CD4-positive, alpha-beta T cell (primary cell): Measurements from ENCODE around the gene RBM8A. TPM values are rescaled to one million over a fixed set of nuclear protein-coding genes. Genes with fewer than 3 reads are reported as not detected.

Experiments used
- ATAC-seq: fragments of 200-7000 bp; cut with Tn5 transposase; one replicate; pipeline ENCODE4 v1.10.0; 2022; ENCODE audit warnings: mild to moderate bottlenecking; ENCODE audit not compliant: poor library complexity
- CTCF ChIA-PET: fragments of 350-600 bp; sonication (Branson Sonifier 250); formaldehyde crosslinking; loops from one replicate; lab custom pipeline; 2021; ENCODE audit warnings: antibody characterized with exemption, inconsistent platforms; lab: Charles Lee
- POLR2A ChIA-PET: fragments of 350-600 bp; sonication (Branson Sonifier 250); formaldehyde crosslinking; loops from one replicate; lab custom pipeline; 2021; ENCODE audit warnings: antibody characterized with exemption, inconsistent platforms; lab: Charles Lee
- DNase-seq, 14 experiments: peaks; one replicate each; pipeline ENCODE4 v3.0.0-alpha.2; 2013 to 2020; ENCODE audit warnings: mixed read lengths in 2 of 14
- H3K27ac ChIP-seq, 2 donors: one replicate each; pipeline versions ENCODE4 v1.5.1 to v1.7.0; 2013; ENCODE audit warnings: low read length in 2 of 2, low read depth in 1 of 2, mild to moderate bottlenecking in 1 of 2
- H3K27me3 ChIP-seq, 2 experiments: 1 replicate in 1 of 2; 2 replicates in 1 of 2; pipeline versions ENCODE4 v1.6.1 to v1.7.0; 2013; ENCODE audit warnings: low read length in 2 of 2, control low read depth in 1 of 2, mild to moderate bottlenecking in 1 of 2, moderate library complexity in 1 of 2; ENCODE audit not compliant: insufficient read depth in 2 of 2, control insufficient read depth in 1 of 2
- H3K36me3 ChIP-seq: one replicate; pipeline ENCODE4 v1.6.1; 2013; ENCODE audit warnings: low read length, control low read depth; ENCODE audit not compliant: insufficient read depth
- H3K4me1 ChIP-seq: one replicate; pipeline ENCODE4 v1.6.1; 2013; ENCODE audit warnings: low read length, control low read depth; ENCODE audit not compliant: insufficient read depth
- H3K4me3 ChIP-seq: one replicate; pipeline ENCODE4 v1.5.1; 2013; ENCODE audit warnings: mild to moderate bottlenecking, low read length, moderate library complexity
- H3K9me3 ChIP-seq, 2 experiments: 1 replicate in 1 of 2; 2 replicates in 1 of 2; pipeline versions ENCODE4 v1.6.1 to v1.7.0; 2013; ENCODE audit warnings: low read length in 2 of 2, mild to moderate bottlenecking in 2 of 2, control low read depth in 1 of 2, moderate library complexity in 1 of 2; ENCODE audit not compliant: control insufficient read depth in 1 of 2, insufficient read depth in 1 of 2
- H3K27ac Mint-ChIP-seq: one replicate; pipeline ENCODE4 v1.8.0; 2020; ENCODE audit warnings: mixed read lengths
- H3K27me3 Mint-ChIP-seq: one replicate; pipeline ENCODE4 v1.8.0; 2021; ENCODE audit warnings: mixed read lengths
- H3K36me3 Mint-ChIP-seq: one replicate; pipeline ENCODE4 v1.8.0; 2021; ENCODE audit warnings: low read depth, mixed read lengths
- H3K4me1 Mint-ChIP-seq: one replicate; pipeline ENCODE4 v1.8.0; 2021; ENCODE audit warnings: low read depth, mixed read lengths
- H3K4me3 Mint-ChIP-seq: one replicate; pipeline ENCODE4 v1.8.0; 2020; ENCODE audit warnings: mild to moderate bottlenecking, mixed read lengths
- H3K9me3 Mint-ChIP-seq: one replicate; pipeline ENCODE4 v1.8.0; 2020; ENCODE audit warnings: mixed read lengths
- CTCF ChIP-seq: fragments of 200-600 bp; IDR thresholded peaks from one replicate; pipeline ENCODE4 v1.8.0; 2022; ENCODE audit warnings: antibody characterized with exemption, mild to moderate bottlenecking
- intact Hi-C, 2 experiments: fragments of 100-400 bp; cut with DNase I in 1 of 2; cut with micrococcal nuclease in 1 of 2; formaldehyde crosslinking; loops; one replicate each; pipeline versions ENCODE4 v1.15.1 to v1.9.0; 2023 to 2025; cut with DNase I, micrococcal nuclease
- total RNA-seq, 174 experiments: library from RNA in 2 of 174; stranded (reverse) in 2 of 174; gene quantifications; one replicate each; pipeline ENCODE4 v1.2.3 and lab custom pipeline; 2021 to 2026

Gene RBM8A
- total RNA-seq, 2 experiments from 2014 or later = 126 to 134 TPM

GRCh38 chr1:145957443-145958319 lies 30.4 kb upstream of the RBM8A start, which contains the start of gene LIX1L:
Gene LIX1L (minus strand): TSS chr1:145958017. CDS start chr1:145957927, 90 bp downstream.
- ChIA-PET CTCF (interaction anchor here (0.7 to 3.8 kb wide), 6 partner anchors 10 to 112 kb away, joined by 3 to 19 read pairs (median 6); partner anchors contain the start of genes NUDT17 and RBM8A), POLR2A (interaction anchor here (0.9 to 8.8 kb wide), 32 partner anchors 8 to 133 kb away, joined by 3 to 213 read pairs (median 7); partner anchors contain the start of genes ANKRD34A, ANKRD35, NUDT17 and PEX11B)
- Mint-ChIP-seq H3K4me3 (peak within 1 kb of the TSS; percentile 96), H3K4me1 (peaks cover 76% of the 10 kb centered on the region), H3K27me3 (no peaks in the 10 kb centered on the region), H3K36me3 (peaks cover 27% of the 10 kb centered on the region), H3K27ac (peak within 1 kb of the TSS; percentile 87), H3K9me3 (no peaks in the 10 kb centered on the region)
- no peak for TF ChIP-seq CTCF
- Histone ChIP-seq H3K4me3 (peak within 1 kb of the TSS; percentile 83), H3K27ac (peak within 1 kb of the TSS; percentile 75 to 76), H3K4me1 (peaks cover 66% of the 10 kb centered on the region), H3K36me3 (peaks cover 10% of the 10 kb centered on the region), H3K9me3 (no peaks in the 10 kb centered on the region), H3K27me3 (no peaks in the 10 kb centered on the region)
- ATAC-seq (peak; percentile 86), DNase-seq (peak; percentile 87 to 98 (median 93))
- intact Hi-C loops = loop anchor here (1.0 to 5.0 kb wide), 4 partner anchors 30 to 1585 kb away; partner anchors contain the start of genes PEX11B (in 2 of the 2), RBM8A (in 2 of the 2), BCL9 (in 1 of the 2) and PIAS3 (in 1 of the 2)

- H3K27ac ChIP-seq = peak overlapping the region; percentile 75 to 76
- Mint-ChIP-seq H3K36me3 (peaks cover 32% of the 10 kb centered on the region), H3K9me3 (no peaks in the 10 kb centered on the region), H3K4me1 (peaks cover 76% of the 10 kb centered on the region), H3K27ac (peak overlapping the region; percentile 87), H3K27me3 (no peaks in the 10 kb centered on the region), H3K4me3 (peak overlapping the region; percentile 96)
- peaks cover 59% of the 10 kb centered on the region for H3K4me1 ChIP-seq
- H3K27me3 ChIP-seq = no peaks in the 10 kb centered on the region
- intact Hi-C loops = loop anchor here (1.0 to 5.0 kb wide), 3 partner anchors 30 to 1585 kb away; partner anchors contain the start of genes PEX11B (in 2 of the 2), BCL9 (in 1 of the 2) and RBM8A (in 1 of the 2)
- ChIA-PET CTCF (interaction anchor here (3.8 kb wide), 1 partner anchor 30 kb away, joined by 19 read pairs; the partner anchor contains the start of gene RBM8A), POLR2A (interaction anchor here (1.0 to 8.8 kb wide), 20 partner anchors 9 to 132 kb away, joined by 3 to 213 read pairs (median 13); partner anchors contain the start of genes ANKRD34A, PEX11B, PIAS3 and POLR3C)
- H3K9me3 ChIP-seq = no peaks in the 10 kb centered on the region
- no peak for ATAC-seq
- H3K36me3 ChIP-seq = peaks cover 15% of the 10 kb centered on the region
- TF ChIP-seq CTCF = no peak
- DNase-seq = peak in 4 of 14 experiments; percentile 19 to 50 (median 44)
- H3K4me3 ChIP-seq = peak overlapping the region; percentile 83
Measured at GRCh38 chr1:145956781-145957442, 29.6 kb upstream of the RBM8A start.

GRCh38 chr1:145956361-145956760 lies 29.1 kb upstream of the RBM8A start:
- Histone ChIP-seq H3K4me1 (peaks cover 54% of the 10 kb centered on the region), H3K27me3 (no peaks in the 10 kb centered on the region), H3K4me3 (peak overlapping the region; percentile 83), H3K36me3 (peaks cover 21% of the 10 kb centered on the region), H3K27ac (peak overlapping the region; percentile 75 to 76), H3K9me3 (no peaks in the 10 kb centered on the region)
- Mint-ChIP-seq H3K4me1 (peaks cover 76% of the 10 kb centered on the region), H3K27ac (peak overlapping the region; percentile 87), H3K27me3 (no peaks in the 10 kb centered on the region), H3K4me3 (peak overlapping the region; percentile 96), H3K9me3 (no peaks in the 10 kb centered on the region), H3K36me3 (peaks cover 37% of the 10 kb centered on the region)
- no peak for TF ChIP-seq CTCF
- ATAC-seq = no peak
- CTCF ChIA-PET = interaction anchor here (1.8 to 3.8 kb wide), 2 partner anchors 29 to 51 kb away, joined by 4 to 19 read pairs; partner anchors contain the start of gene RBM8A
- DNase-seq = no peak
- POLR2A ChIA-PET = interaction anchor here (1.5 to 8.8 kb wide), 10 partner anchors 10 to 98 kb away, joined by 4 to 213 read pairs (median 30); partner anchors contain the start of genes ANKRD34A, PEX11B, PIAS3 and POLR3GL
- intact Hi-C loops = loop anchor here (5.0 kb wide), 2 partner anchors 39 to 1586 kb away; partner anchors contain the start of genes PEX11B (in 2 of the 2) and BCL9 (in 1 of the 2)
